NCI-H1092 (cell line): ENCODE measurements around the gene TMPRSS4.
A peak's percentile ranks its signal among the peaks of the same experiment; 100 is the strongest.

ENCODE experiments used
- DNase-seq: peaks from one replicate; lab custom pipeline; 2025; lab: John Stamatoyannopoulos, UW

Gene TMPRSS4

DNA sequence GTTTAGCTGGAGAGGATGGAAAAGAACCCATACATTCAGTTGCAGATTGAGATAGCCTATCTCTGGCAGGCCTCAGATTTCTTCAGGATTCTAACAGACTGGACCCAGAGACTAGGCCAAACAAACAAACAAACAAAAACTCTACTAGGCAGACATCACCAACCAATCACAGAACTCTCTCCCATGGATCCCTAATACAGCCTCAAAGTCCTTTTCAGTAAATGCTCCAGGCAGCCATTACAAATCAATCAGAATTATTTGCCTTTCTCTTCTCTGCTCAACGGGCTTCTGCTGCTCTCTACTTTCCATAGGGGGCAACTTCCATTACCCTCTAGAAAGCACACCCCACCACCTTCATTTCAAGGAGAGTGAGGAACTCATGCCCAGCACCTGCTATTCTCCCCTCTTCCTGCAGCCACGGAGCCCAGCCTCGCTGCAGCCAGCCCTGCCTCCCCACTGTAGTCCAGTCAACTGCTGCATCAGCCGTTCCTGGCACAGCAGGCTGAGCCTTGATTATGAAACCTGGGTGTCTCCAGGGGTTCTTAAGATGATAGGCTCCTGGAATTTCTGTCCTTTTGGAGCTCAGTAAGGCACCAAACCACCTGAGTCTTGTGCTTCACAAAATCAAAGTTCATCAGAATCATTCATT lies 28.9 kb downstream of the TMPRSS4 start:
- DNase-seq: no peak

DNA sequence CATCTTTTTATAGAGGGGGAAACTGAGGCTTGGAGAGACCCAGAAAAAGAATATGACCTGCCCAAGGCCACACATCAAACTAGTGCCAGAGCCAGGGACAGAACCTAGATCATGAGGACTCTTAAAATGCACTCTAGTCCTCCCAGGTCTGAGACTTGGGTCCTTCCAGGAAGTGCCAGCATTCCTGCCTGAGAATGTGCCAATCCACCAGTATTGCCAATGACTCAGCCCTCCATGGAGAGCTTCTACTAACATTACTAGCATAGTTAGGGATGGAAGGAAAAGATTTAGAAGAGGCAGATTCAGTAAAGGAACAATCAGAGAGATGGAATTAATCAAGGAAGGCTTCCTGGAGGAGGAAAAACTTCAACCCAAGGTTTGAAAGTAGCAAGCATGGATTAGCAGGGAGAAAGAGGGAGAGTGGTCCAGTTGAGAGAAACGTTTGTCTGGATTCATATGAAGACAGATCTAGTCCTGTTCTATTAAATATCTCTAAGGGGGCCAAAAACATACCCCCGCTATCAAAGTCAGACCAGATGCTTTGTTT lies 30.0 kb downstream of the TMPRSS4 start:
- DNase-seq: no peak

DNA sequence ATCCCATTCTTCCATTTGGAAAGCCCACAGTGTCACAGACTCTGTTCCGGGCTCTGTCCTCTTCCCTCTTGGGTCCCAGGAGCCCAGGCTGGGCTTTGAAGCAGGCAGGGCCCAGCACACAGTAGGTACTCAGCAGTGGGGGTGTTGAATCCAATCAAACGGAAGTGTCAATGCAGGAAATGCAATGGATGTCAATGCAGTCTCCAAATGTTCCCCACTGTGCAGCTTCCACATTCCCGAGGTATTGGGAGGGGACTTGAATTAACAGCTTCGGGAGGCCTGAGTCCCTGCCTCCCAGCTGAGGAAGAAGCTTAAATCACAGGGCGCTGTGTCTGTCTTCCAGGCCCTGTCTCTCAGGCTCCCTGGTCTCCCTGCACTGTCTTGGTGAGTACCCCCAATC lies 31.6 kb downstream of the TMPRSS4 start:
- no peak for DNase-seq

DNA sequence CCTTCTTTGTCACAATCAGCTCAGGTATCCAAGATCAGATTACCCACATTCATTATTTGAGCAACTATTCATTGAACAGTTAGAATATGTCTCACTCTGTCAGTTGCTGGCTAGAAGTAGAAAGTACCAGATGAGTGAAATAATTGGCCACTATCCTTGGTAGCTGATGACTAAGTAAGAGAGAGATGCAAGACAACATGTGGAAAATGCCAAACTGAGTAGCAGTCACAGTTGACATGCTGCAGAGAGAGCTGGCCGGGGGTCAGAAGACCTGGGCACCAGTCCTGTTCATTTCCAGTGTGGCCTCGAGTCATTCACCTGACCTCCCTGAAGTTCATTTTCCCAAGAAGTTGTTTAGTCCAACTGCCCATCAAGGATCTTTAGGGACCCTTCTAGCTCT lies 32.4 kb downstream of the TMPRSS4 start:
- DNase-seq: no peak

DNA sequence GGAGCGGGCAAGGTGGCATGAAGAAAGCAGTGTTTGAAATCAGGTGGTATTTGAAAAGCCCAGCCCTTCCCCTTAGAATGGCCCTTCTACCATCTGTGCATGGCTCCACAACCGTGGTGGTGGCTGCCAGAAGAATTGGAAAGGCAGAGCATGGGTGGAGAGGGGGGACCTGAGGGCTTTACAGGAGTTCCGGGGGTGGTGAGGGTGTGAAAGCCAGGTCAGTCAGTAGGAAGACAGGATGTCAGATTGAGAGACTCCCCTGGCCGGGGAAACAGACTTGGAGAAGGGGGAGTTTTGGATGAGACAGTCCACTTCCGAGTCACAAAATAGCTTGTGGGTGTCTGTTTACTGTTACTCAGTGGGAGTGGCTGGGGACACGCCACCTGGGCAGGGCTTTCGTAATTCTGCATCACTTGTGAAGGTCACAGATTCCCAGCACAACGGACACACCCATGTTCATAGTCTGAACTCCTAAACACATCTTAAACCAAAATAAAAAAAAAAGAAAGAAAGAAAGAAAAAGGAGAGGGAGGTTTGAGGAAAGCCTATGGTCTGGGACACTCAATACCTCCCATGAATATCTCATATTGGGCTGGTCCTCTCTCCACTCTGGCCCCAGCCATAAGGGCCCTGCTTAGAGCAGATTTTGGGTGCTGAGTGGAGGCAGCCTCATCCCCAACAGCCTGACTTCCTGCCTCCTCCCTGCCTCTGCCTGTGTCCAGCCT lies 34.3 kb downstream of the TMPRSS4 start:
- DNase-seq: no peak

DNA sequence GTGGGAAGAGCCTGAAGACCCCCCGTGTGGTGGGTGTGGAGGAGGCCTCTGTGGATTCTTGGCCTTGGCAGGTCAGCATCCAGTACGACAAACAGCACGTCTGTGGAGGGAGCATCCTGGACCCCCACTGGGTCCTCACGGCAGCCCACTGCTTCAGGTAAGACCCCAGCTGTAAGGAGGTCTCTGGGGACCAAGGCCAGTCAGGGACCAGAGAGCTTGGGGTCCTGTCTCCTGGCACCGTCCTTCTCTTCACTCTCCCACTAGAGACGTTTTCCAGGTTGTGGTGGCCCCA lies 34.8 kb downstream of the TMPRSS4 start:
- DNase-seq: no peak

DNA sequence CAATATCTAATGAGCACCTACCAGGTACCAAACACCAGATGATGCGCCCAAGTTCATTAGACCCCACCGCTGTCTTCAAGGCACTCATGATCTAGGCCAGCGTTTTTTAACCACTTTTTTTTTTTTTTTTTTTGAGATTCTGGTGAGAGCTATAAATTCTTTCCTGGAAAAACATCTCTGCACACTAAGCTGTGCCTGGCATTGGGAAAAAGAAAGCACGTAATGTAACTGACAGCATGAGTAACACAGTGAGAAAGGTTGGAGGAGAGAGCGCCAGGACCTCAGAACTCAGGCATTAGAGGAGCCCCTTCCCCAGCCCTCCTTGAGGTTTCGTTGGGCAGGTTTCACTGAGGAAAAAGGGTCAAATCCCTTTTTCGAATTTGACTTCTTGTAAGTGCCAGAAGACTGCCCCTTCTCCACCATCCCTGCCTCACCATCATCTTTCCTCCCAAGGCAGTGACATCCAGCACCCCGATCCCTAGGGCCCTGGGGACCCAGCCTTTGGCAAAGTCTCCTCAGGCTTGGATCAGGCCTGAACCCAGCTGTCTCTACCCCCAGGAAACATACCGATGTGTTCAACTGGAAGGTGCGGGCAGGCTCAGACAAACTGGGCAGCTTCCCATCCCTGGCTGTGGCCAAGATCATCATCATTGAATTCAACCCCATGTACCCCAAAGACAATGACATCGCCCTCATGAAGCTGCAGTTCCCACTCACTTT lies 36.0 kb downstream of the TMPRSS4 start:
- DNase-seq: no peak

DNA sequence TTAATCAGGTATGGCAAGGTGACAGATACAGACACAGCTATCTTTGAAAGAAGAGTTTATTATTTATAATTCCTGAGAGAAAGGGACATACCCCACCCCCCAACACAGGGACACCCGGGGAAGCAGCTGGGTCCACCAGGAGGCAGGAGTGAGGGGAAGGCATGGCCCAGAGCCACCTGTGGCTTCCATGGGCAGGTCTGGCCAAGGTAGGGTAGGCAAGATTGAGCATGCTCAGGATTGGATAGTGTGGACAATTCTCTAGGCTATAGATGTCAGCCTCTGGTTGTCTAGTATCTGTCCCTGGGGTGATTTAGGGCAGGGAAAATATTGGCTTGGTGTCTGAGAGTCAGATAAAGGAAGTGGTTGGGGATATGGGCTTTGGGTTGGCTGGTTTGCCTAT lies 37.4 kb downstream of the TMPRSS4 start:
- DNase-seq: no peak

DNA sequence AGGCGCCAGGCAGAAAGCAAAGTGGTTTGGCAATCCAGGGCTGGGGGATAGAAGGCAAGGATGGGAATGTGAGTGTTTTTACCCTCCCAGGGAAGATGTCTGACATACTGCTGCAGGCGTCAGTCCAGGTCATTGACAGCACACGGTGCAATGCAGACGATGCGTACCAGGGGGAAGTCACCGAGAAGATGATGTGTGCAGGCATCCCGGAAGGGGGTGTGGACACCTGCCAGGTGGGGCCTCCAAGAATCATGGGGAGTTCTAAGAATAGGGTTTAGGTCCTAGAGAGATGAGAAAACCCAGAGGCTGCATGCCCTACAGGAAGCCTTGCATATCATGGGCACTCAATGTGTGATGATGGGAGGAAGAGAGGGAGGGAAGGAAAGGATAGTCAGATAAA lies 38.2 kb downstream of the TMPRSS4 start:
- no peak for DNase-seq

DNA sequence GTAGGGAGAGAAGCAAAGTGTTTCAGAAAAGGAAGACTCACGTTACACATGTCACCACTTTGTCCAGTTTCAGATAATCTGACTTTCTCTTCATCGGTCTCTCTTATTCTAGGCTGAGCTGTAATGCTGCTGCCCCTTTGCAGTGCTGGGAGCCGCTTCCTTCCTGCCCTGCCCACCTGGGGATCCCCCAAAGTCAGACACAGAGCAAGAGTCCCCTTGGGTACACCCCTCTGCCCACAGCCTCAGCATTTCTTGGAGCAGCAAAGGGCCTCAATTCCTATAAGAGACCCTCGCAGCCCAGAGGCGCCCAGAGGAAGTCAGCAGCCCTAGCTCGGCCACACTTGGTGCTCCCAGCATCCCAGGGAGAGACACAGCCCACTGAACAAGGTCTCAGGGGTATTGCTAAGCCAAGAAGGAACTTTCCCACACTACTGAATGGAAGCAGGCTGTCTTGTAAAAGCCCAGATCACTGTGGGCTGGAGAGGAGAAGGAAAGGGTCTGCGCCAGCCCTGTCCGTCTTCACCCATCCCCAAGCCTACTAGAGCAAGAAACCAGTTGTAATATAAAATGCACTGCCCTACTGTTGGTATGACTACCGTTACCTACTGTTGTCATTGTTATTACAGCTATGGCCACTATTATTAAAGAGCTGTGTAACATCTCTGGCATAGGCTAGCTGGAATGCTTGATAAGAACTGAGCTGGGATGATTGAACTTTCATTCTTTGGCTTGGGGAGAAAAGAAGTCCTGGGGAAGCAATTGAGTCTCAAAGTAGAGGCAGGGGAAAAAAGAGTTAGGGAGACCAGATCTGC lies 41.1 kb downstream of the TMPRSS4 start:
- DNase-seq: no peak

DNA sequence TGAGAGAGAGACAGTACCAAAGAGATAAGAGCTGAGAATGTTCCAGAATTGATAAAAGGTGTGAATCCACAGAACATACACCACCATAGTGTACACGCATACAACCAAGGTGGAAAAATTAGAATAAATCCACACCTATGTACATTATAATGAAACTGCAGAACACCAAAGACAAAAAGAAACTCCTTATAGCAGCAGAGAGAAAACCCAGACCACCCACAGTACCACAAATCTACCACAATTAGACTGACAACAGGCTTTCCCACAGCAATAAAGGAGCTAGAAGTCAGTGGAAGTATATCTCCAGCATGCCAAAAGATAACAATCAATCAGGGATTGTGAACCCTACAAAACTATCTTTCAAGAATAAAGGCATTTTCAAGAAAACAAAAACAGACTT lies 43.9 kb downstream of the TMPRSS4 start:
- no peak for DNase-seq

DNA sequence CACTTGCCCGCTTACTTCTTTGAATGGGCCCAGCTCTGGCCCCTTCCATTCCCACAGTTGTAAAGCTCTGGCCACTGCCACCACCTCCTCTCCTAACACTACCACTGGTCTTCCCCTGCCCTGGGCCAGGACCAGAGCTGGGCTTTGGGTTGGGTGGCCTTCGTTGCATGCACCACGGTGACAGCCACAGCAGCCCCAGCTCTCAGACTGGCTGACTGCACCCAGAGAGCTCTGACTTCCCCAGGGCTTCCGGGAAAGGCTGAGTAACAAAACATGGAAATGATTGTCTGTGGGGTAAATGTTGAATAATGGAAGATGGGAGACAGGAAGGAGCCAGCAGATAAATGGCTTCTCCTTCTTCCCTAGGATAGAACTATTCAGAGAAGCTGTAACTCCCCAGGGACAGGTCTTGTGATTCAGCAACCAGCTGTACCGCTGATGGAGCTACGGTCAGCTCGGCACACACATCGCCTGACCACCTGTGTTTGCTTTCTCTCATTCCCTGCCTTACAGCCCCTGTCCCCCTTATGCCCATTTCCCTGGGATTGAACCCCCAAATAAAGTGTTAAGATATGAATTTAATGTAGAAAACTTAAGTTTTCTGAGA lies 48.2 kb downstream of the TMPRSS4 start:
- peak; percentile 12 for DNase-seq

DNA sequence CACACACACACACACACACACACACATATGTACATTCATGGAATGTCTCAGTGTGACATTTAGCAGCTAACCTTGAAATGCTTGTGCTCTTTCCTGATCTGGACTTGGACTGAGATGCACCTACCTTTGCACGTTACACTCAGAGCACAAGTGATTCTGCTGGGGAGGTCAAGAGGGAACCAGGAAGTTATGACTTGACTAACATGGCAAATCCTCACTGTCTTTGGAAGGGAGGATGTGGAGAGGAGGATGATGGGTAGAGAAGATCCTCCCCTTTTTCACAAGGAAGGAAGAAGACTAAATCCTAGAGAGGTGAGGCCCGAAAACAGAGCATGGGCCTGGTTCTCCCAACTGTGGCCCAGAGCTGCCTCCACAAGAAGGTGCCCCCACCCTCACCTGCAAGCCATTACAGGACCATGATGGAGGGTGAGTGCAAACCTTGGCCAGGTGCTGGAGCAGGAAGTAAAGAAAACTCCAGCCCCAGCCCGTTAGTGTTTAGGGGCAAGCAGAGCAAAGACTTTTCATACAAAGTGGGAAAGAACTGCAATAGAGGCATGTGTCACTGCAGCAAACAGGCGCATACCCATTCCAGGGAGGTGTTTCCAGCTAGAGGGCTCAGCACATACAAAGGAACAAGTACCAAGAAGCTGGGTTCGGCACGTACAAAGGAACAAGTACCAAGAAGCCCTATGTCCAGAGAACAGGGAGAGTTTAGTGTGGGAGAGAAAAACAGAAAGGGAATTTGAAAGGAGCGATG lies 49.4 kb downstream of the TMPRSS4 start:
- no peak for DNase-seq

DNA sequence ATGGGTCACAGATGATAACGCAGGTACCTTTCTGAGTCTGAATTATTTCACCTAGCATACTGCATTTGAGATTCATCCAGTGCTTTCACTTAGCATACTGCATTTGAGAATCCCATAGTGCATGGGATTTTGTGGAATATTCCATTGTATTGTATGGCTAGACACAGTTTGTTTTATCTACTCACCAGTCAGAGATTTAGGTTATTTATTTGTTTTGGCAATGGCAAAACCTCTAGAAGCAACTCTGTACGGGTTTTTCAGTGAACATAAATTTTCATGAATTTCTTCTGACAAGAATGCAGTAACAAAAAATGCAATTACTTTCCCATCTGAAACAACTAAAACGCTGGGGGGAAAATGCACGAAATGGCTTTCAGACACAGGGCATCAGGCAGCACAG lies 51.4 kb downstream of the TMPRSS4 start:
- no peak for DNase-seq

DNA sequence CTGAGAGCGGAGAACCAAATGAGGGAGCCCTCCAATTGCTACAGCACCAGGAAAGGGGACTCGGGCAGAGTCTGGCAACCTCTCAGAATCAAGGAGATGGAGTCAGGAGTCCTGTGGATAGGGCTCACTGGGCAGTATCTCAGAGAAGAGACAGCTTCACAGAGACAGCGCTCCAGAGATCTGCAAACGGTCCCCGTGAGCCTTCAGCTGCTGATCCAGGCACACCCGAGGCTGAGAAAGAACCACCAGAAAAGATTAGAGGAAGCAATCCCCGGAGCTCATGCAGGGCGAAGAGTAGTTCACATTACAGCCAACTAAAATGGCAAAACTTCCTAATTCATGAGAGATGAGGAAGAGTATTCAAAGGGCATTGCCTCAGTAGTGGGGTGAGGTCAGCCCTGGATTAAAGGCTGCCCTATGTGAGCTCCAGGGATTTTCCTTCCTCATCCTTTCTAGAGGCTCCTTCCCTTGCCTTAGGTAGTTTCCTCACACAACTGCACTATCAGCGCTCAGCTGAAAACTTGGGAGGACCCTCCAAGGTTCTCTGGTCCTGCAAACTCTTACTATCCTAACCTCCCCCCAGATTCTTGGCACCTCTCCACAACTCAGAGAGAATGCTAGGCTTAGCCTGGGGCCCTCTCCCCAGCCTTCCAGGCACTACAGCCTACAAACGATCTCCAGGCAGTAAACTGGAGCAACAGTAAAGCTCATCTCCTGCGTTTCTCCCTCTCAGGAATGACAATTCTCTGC lies 52.0 kb downstream of the TMPRSS4 start:
- no peak for DNase-seq

DNA sequence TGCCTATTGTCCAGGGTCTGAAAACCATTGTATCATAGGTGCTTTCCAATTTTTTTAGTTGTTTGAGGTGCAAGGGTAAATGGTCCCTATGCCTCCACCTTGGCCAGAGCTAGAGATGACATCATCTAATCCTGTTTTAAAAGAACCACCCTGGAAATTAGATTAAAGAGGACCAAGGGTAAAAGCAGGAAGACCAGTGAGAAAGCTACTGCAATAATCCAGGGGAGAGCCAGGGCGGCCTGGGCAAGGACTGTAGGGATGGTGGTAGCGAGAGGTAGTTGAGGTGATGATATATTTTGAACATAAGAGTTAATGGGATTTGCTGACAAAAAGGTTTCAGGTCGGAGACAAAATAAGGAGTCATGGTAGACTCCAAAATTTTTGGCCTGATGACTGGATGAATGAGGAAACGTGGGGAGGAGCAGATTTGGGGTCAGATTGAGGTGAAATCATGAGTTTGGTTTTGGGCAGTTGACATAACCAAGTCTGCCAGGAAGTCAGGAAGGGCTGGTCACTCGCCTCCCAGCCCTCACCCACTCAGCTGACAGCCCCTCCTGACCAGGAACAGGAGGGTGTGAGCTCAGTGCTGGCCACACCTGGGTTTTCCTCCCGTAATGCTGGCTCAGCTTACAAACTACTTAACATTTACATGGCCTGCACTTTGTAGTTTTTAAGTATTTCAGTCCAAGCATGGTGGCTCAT lies 52.7 kb downstream of the TMPRSS4 start:
- no peak for DNase-seq

DNA sequence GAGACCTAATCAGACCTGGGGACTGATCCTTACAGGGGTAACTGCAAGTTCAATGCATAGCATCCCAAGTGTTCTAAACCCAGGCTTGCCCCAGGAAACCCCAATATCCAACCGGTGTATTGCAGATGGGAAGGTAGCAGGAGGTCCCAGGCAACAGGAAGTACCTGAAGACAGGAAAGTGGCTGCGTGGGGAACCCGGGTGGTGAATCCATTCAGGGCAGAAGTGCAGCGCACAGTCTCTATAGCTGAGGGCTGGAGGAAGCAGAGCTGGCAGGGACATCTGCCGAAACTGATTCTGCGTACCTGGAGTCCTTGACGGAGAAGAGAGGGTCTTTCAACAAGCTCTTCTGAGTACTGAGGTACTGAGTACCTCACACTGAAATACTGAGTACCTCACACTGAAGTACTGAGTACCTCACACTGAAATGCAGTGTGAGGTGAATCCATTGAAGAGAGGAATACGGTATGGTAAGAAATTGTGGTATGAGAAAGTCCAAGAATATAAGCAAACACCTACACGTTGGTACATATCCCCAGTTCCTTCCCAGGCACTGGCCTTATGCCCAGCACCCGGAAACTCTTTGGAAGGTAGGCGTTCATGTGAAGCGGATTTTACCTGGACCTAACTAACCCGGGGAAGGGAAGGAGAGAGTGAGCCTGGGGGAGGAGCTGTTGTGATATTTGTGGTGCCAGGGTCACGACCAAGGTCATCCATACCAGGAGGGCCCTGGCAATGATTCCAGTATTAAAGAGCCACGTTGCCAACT lies 55.7 kb downstream of the TMPRSS4 start:
- DNase-seq: no peak

DNA sequence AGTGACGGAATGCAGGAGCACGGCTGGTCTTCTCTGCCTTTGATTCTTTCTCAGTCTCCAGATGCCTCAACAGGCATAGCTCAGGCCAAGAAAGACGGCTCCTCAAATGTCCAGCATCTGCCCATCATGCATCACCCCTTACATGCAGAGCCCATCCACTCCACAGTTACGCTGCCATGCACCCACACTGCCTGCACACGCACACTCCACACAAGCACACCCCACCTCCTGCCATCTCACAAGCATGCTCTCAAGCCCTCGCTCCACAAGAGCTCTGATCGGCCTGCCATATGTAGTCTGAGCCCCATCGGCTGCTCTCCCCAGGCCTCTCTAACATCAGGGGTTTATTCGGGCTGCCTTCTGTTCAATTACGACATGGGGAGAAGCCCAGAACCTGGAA lies 56.9 kb downstream of the TMPRSS4 start:
- DNase-seq: no peak
